ENCODE measurements around the gene STARD5. TPM values are rescaled to one million over a fixed set of nuclear protein-coding genes. Genes with fewer than 3 reads are reported as not detected.

Gene STARD5
- total and polyA plus RNA-seq, 2 of the 8 experiments (the other 6 are each of a cell fraction or from before 2014, with no cell fraction given): 5.5 to 10.4 TPM

- no peak overlapping the region for H2BK20ac ChIP-seq (ENCODE audit: low read length)
- no peak overlapping the region for H3K4me3 ChIP-seq (ENCODE audit: extremely low read depth in 1 of 4, insufficient read depth in 2 of 4, low read depth in 3 of 4, low read length in 4 of 4)
- no peaks in the 10 kb centered on the region for H3K4me1 ChIP-seq (replicated peaks in 1 of 4; ENCODE audit: control insufficient read depth in 3 of 4, insufficient read depth in 4 of 4, low read length in 3 of 4)
- H3K14ac ChIP-seq (ENCODE audit: insufficient read length): no peak overlapping the region
- H3K79me2 ChIP-seq (ENCODE audit: control insufficient read depth in 1 of 2, insufficient read depth in 2 of 2, low read length in 2 of 2): no peaks in the 10 kb centered on the region
- CTCF ChIA-PET (ENCODE audit: partially characterized antibody): interaction anchor here (0.6 to 1.1 kb wide), 4 partner anchors 17 to 301 kb away, joined by 3 to 4 read pairs (median 3); no protein-coding TSS in a partner anchor
- H3K9ac ChIP-seq (replicated peaks in 1 of 4; ENCODE audit: extremely low read depth in 1 of 4, low read depth in 3 of 4, low read length in 3 of 4): no peak overlapping the region
- no peak overlapping the region for H2AK5ac ChIP-seq (ENCODE audit: low read depth, low read length)
- no peaks in the 10 kb centered on the region for H3K36me3 ChIP-seq (ENCODE audit: control insufficient read depth in 2 of 4, insufficient read depth in 4 of 4, low read length in 3 of 4)
- H3K9me3 ChIP-seq (ENCODE audit: insufficient read depth in 2 of 2, low read depth in 1 of 2, low read length in 1 of 2): no peaks in the 10 kb centered on the region
- H4K20me1 ChIP-seq (replicated peaks in 1 of 2; ENCODE audit: control insufficient read depth in 1 of 2, insufficient read depth in 2 of 2, low read length in 2 of 2): no peaks in the 10 kb centered on the region
- no peak overlapping the region for H2BK120ac ChIP-seq (replicated peaks; ENCODE audit: low read depth, low read length)
- H4K8ac ChIP-seq (ENCODE audit: extremely low read depth, insufficient read depth, low read length): no peak overlapping the region
- no peaks in the 10 kb centered on the region for H3K23me2 ChIP-seq (ENCODE audit: low read depth, low read length)
- H3K4ac ChIP-seq (replicated peaks; ENCODE audit: insufficient read length, low read depth, low read length): no peak overlapping the region
- WGBS, 2 experiments (ENCODE audit: extremely low coverage in 1 of 2, insufficient coverage in 1 of 2, insufficient read length in 1 of 2, insufficient replicate concordance in 2 of 2, low coverage in 1 of 2, low lambda C conversion rate in 2 of 2, missing lambda C conversion rate in 1 of 2): 93% methylated on average over 5 of the region's 5 CpGs; no CpG with 5 or more reads in 1 of the 2 experiments
- no peak overlapping the region for H2AFZ ChIP-seq (ENCODE audit: low read length)
- H2BK15ac ChIP-seq (ENCODE audit: low read length): no peak overlapping the region
- no peak overlapping the region for H2BK5ac ChIP-seq (ENCODE audit: low read depth, low read length)
- no peak overlapping the region for H3K27ac ChIP-seq (ENCODE audit: low read depth, low read length)
- no peak overlapping the region for H4K91ac ChIP-seq (replicated peaks; ENCODE audit: insufficient read length, low read length)
- H3K27me3 ChIP-seq (replicated peaks in 1 of 4; ENCODE audit: control insufficient read depth in 3 of 4, extremely low read depth in 1 of 4, insufficient read depth in 3 of 4, low read length in 3 of 4): no peaks in the 10 kb centered on the region
- no peak for DNase-seq (ENCODE audit: low read depth in 1 of 2, low spot score in 2 of 2)
- FAIRE-seq: no peak
- no peaks in the 10 kb centered on the region for H3K79me1 ChIP-seq (ENCODE audit: low read depth, low read length)
- no peak overlapping the region for H2BK12ac ChIP-seq (ENCODE audit: low read depth, low read length)
- no peak overlapping the region for H3K4me2 ChIP-seq (ENCODE audit: insufficient read depth in 1 of 2, low read depth in 2 of 2, low read length in 2 of 2)
- no peak overlapping the region for H4K5ac ChIP-seq (ENCODE audit: insufficient read length, low read depth, low read length)
- H3K18ac ChIP-seq (ENCODE audit: extremely low read depth, low read length): no peak overlapping the region
- POLR2A ChIA-PET (ENCODE audit: partially characterized antibody): no interaction called here
- H3K23ac ChIP-seq (ENCODE audit: insufficient read length): no peak overlapping the region
- no peak overlapping the region for H3K56ac ChIP-seq (replicated peaks; ENCODE audit: insufficient read length, low read depth, low read length)
Observed at GRCh38 chr15:81373176-81373575, 49.2 kb upstream of the STARD5 start.

All from H1 (cell line).